GM18870 (cell line): ENCODE results near the gene OLIG2.

Source experiments
- ATAC-seq: cut with Tn5 transposase; IDR thresholded peaks from one replicate; pipeline ENCODE4 v1.9.1; 2021; ENCODE audit warnings: moderate library complexity; ENCODE audit not compliant: unreplicated experiment

Gene OLIG2

GRCh38 chr21:33032434-33033047 lies 6.8 kb downstream of the OLIG2 start:
- no peak for ATAC-seq

DNA sequence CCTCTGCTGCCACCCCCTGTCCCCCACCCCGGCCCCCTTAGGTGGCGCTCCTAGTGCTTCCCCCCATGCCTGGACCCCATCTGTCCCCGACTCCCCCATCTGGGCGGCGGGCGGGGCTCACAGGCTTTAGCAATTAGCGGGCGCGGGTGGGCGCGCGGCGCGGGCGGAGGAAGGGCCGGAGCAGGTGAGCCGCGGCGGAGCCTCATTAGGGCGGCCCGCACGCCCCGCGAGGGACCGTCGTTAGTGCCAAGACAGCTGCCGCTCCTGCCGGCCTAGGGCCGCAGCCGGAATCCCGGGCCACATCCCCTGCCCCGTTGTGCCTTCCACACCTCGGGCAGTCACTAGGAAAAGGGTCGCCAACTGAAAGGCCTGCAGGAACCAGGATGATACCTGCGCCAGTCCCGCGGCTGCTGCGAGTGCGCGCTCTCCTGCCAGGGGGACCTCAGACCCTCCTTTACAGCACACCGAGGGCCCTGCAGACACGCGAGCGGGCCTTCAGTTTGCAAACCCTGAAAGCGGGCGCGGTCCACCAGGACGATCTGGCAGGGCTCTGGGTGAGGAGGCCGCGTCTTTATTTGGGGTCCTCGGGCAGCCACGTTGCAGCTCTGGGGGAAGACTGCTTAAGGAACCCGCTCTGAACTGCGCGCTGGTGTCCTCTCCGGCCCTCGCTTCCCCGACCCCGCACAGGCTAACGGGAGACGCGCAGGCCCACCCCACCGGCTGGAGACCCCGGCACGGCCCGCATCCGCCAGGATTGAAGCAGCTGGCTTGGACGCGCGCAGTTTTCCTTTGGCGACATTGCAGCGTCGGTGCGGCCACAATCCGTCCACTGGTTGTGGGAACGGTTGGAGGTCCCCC lies 7.6 kb downstream of the OLIG2 start:
- ATAC-seq = no peak

- ATAC-seq = no peak
Observed at GRCh38 chr21:33033961-33034413, 8.3 kb downstream of the OLIG2 start.

DNA sequence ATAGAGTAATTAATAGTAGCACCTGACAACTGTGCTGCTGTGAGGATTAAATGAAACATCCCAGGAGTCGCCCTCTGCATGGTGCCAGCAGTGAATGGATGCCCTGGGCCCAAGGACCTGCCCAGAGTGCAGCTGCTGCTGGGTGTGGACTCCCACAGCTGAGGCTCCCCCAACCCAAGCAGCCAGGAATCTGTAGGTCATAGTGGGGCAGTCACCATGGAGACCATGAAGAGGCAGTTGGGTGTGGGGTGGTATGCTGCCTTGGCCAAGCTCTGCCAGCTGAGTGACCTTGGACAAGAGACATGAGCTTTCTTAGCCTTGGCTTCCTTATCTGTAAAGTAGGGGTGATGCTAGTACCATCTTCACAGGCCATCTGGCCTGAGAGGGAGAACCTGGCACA lies 9.4 kb downstream of the OLIG2 start:
- no peak for ATAC-seq

- ATAC-seq = no peak
Observed at GRCh38 chr21:33036430-33037162, 10.9 kb downstream of the OLIG2 start.

DNA sequence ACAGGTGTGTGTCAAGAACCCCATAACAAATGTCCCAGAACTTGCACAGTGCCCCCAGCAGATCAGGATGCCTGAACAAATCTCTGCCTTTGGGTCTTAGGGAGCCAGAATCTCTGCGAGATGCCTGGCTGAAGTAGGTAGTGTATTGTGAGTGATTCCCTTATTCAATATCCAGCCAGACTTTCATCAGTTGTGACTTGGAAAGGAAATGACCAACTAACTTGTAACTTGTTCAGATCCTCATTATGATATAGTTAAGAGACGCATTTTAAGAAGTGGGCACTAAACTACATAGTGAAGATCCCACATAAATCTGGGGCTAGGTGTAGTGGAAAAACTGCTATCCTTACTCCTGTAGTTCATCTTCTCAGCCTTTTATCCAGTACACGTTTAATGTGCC lies 11.8 kb downstream of the OLIG2 start:
- ATAC-seq = no peak

DNA sequence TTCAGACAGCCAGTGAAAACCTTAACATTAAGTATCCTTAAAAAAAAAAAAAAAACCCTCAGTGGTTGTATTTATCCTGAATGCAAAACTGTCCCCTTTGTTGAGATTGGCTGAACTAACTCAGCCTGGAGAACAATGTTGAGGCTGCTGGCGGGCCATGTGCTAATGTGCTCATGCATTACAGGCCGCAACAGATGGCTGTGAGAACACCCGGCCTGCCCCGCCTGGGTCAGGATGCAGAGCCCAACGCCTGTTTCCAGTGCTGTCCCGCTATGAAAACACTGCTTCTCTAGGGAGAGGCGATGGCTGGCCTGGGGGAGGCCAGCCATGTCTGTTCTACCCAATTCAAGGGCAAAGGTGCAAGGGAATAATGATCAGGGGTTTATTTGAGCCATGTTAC lies 13.8 kb downstream of the OLIG2 start:
- no peak for ATAC-seq

- no peak for ATAC-seq
Observed at GRCh38 chr21:33040215-33040614, 14.5 kb downstream of the OLIG2 start.

- no peak for ATAC-seq
Observed at GRCh38 chr21:33041981-33042380, 16.2 kb downstream of the OLIG2 start.

DNA sequence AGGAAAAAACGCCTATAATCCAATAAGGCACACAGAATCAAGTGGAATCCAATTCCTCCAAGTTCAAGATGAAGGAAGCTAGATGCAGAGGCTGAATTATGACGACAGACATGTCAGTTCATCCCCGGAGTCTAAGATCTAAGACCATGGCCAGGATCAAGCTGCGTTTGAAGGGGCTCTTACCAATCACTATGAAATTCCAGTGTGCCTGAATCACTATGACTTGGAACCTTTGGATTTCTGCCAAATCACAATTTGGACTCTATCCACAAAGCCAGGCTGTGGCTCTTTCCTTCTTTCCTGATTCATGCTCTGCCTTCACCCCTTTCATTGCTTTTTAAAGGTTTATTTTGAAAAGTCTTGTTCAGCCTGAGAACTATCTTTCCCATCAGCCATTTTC lies 17.1 kb downstream of the OLIG2 start:
- ATAC-seq = no peak

DNA sequence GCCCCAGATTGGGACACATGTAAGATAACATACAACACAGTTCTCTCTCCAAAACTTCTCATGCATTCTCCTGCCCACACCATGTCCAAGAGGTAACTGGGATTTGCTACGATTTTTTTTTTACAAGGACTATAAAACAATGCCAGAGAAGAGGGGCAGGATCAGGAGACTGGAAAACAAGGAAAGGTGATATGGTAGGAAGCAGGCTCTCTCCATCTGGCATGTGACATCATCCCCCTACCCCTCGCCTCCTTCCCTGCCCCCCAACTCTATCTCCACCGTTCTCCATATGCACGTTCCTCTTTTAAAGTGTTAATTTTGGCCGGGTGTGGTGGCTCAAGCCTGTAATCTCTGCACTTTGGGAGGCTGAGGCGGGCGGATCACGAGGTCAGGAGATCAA lies 20.7 kb downstream of the OLIG2 start:
- ATAC-seq = no peak

DNA sequence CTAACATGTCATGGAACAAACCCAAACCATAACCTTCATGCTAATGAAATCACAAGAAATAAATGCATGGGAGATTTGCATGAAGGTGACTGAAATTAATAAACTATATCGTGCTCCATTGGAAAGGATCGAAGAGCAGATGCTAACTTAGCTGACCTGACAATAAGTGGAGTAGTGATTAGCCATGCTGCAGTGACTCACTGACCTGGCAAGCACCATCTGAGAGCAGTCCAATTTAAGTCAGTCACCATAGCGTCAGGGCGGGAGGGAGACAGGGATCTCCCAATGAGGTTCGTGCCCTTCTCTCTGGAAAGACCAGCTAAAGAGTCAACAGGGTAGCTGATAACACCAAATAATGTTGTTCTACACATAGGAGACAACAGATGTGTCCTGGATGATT lies 21.5 kb downstream of the OLIG2 start:
- no peak for ATAC-seq

DNA sequence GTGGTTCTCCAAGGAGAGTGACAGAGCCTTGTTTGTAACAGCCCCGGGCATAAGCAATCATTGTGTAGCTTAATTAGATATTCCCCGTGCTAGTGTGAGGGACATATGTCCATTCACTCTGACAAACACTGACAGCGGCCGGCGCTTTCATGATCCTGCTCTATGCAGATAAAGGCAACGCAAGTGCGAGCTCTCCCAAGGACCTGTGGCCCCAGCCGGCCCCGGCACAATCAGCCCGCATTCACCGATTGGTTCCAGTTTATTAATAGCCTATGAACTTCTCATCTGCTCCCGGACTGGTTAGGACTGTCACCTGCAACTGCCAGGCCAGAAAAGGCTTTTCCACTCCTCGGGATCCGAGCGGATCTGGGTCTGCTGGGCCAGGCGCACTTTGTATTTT lies 26.2 kb downstream of the OLIG2 start:
- no peak for ATAC-seq

- ATAC-seq = no peak
Observed at GRCh38 chr21:33053951-33054350, 28.2 kb downstream of the OLIG2 start.

- ATAC-seq = no peak
Observed at GRCh38 chr21:33055991-33056390, 30.3 kb downstream of the OLIG2 start.

GRCh38 chr21:33057385-33057940 lies 31.7 kb downstream of the OLIG2 start:
- no peak for ATAC-seq

GRCh38 chr21:33058527-33058926 lies 32.8 kb downstream of the OLIG2 start:
- ATAC-seq = no peak

DNA sequence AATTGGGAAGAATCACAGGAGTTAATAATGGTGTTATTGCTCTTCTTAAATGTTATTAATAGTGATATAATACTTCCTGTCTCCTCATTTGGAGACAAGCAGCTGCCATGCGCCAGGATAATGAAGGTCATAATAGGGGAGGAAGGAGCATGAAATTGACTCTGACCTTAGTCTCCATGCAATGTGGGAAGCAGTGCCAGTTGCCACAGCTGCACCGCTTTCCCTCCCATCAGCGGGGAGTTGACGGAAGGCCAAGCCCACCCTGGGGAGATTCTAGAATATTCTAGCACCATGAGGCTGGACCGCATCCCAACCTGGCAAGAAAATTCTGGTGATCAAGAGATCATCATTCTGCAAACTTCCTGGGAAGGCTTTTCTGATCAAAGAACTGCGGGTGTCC lies 33.2 kb downstream of the OLIG2 start:
- ATAC-seq = no peak

- ATAC-seq = no peak
Observed at GRCh38 chr21:33059380-33059841, 33.7 kb downstream of the OLIG2 start.

DNA sequence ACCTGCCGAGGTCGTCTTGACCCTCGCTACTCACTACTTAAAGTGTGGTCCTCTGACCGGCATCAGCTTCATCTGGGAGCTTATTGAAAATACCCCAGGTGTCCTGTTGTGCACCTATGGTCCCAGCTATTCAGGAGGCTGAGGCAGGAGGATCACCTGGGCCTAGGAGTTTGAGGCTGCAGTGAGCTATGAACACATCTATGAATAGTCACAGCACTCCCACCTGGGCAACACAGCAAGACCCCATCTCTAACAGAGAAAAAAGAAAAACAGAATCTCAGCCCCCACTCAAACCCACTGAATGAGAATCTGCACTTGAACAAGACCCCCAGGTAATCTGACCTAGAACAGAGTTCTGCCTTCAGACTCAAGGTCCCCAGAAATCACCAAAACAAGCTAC lies 35.5 kb downstream of the OLIG2 start:
- ATAC-seq = no peak

GRCh38 chr21:33063375-33063883 lies 37.7 kb downstream of the OLIG2 start:
- no peak for ATAC-seq
